GM18519 (cell line): ENCODE data around the gene UBR3.

Source experiments
- ATAC-seq: cut with Tn5 transposase; IDR thresholded peaks from one replicate; pipeline ENCODE4 v1.9.1; 2021; ENCODE audit warnings: mild to moderate bottlenecking, moderate library complexity; ENCODE audit not compliant: unreplicated experiment, low FRiP score

UBR3 gene

GRCh38 chr2:169994752-169995151 is 167.5 kb downstream of the UBR3 start:
- ATAC-seq = no peak

DNA sequence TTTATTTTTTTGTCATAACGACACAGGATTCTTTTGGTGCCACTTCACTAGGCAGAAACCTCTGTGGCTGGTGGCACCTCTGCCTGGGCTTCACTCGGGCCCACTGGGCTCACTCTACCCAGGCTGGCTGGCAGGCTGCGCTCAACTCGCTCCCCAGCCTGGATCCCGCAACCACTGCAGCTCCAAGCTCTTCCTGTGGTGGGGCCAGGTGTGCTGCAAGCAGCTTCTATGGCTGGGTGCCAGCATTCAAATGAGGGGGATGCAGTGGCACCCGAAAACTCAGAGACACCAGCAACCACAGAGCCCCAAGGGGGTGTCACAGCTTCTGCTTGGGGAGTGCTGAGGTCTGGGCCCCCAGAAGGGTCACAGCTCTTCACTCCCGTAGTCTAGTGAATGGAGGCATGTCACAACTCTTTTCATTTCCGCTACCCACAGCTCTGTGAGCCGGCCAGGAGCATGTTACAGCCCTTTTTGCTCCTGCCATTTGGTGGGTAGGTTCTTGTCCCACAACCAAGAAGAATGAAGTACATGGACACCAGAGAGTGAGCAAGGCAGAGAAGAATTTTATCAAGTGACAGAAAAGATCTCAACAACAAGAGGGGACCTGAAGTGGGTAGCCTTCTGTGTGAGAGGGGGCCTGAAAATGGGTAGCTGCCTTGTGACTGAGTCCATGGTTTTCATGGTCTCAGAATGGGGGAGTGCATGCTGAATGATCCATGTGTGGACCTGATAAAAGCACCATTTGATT is 170.1 kb downstream of the UBR3 start:
- ATAC-seq = no peak

DNA sequence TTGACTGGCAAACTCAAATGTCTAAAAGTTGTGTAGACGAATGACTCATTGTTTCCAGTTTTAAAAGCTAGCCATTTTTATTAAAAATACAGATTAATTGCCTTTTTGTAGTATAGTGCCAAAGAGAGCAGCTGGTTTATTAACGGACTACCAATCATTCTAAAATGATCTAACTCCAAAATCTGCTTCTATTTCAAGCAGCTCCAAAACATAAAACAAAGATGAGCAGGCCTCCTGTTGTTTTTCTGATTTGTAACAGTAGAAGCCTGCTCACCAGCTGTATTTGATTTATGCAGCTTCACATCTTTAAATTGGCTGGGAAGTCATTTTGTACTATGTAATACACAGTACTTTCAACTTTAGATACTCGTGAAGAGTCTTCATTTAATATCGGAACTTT is 171.8 kb downstream of the UBR3 start:
- ATAC-seq = no peak

DNA sequence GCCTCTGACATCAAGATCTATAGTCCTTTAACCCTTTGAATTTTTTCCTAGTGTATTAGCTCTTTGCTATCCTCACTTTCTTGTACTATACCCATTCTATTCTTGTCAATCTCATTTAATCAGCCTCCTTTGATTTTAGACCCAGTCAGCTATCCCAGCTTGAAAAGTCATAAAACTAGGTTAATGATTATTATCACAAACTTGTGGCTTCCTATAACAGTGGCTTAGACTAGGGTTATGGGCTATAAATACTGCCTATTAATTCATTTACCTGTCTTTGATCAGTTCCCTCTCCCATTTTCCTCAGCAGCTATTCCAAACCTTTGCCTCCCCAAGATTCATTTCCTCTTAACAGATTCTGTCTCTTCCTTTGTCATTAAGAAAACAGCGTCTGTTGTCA is 174.8 kb downstream of the UBR3 start:
- ATAC-seq = no peak

DNA sequence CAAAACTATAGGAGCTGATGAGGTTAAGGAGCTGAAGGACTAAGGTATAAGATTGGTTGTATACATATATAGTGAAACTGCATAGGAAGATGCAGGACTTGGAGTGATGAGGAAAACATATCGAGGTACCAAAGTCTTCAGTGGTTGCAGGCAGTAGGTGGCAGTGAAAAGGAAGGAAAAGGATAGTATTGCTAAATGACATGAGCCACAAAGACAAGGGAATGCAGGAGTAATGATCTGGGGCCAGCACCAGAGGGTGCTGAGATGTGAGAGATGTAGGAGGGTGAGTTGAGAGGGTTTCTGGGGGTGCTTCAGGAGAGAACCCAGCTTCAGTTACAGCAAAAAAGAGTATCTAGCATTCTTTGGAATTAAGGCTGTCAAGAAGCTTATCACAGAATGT is 178.4 kb downstream of the UBR3 start:
- ATAC-seq = no peak

- no peak for ATAC-seq
Observed at GRCh38 chr2:170006587-170007325, 179.5 kb downstream of the UBR3 start.

DNA sequence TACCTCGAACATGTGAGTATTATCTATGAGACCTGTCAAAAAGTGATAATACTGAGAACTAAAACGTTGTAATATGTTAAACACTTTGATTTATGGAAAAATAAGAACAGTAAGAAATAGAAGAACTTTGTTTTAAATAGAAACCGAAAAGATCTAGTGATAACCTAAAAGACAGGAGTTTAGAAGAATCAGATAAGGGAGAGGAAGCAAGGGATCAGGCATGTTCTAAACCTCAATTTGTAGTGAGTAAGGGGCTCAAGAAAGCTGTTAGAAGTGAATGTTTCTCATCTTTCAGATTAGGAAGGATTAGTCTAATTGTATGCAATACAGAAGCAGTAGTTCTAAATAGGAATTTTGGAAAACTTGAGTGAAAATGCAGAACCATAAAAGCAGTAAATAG is 182.0 kb downstream of the UBR3 start:
- ATAC-seq = no peak

GRCh38 chr2:170012773-170013172 is 185.5 kb downstream of the UBR3 start:
- ATAC-seq = no peak

- ATAC-seq = no peak
Observed at GRCh38 chr2:170013802-170014551, 186.7 kb downstream of the UBR3 start.

DNA sequence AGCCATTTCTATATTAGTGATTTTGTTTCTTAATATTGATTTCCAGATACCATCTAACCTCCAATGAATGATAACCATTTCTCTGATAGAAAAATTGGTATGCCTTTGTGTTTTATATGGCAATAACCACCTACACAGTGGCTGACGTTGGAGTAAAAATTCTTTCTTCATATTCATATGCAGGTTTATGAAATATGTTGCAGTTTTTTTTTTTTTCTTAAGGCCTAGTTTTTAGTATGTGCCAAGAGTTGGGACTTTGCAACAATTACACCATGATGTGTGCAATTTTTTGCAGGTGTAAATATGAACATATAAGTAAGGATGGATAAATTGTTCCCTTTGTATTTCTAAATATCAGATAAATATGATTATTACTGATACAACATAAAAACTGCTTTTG is 187.5 kb downstream of the UBR3 start:
- ATAC-seq = no peak

GRCh38 chr2:170017860-170018532 is 190.7 kb downstream of the UBR3 start:
- no peak for ATAC-seq

DNA sequence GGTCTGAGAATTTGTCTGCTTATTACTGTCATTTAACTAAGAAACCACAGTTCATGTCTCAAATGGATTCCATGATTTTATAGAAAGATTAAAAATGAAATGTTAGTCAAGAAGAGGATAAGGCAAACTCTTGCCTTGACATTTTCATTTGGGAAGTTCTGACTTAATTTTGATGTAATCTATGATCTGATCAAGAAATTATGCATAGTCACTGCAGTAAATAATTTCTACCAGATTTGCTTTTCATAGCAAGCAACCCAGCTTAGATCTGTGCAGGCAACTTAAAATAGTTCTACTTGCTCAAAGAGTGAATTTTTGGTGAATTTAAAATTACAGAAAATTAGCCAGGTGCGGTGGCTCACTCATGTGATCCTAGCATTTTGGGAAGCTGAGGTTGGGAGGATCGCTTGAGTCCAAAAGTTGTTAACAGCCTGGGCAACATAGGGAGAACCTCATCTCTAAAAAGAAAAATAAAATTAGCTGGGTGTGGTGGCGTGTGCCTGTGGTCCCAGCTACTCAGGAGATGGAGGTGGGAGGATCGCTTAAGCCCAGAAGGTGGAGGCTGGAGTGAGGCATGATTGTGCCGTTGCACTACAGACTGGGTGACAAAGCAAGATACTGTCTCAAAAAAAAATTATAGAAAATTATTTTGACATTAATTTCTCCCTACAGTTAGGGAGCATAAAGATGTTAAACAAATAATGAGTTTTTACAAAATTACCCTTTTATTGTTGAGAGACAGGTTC is 192.0 kb downstream of the UBR3 start:
- no peak for ATAC-seq

- ATAC-seq = no peak
Observed at GRCh38 chr2:170020777-170021176, 193.5 kb downstream of the UBR3 start.

- ATAC-seq = no peak
Observed at GRCh38 chr2:170022692-170023091, 195.4 kb downstream of the UBR3 start.

DNA sequence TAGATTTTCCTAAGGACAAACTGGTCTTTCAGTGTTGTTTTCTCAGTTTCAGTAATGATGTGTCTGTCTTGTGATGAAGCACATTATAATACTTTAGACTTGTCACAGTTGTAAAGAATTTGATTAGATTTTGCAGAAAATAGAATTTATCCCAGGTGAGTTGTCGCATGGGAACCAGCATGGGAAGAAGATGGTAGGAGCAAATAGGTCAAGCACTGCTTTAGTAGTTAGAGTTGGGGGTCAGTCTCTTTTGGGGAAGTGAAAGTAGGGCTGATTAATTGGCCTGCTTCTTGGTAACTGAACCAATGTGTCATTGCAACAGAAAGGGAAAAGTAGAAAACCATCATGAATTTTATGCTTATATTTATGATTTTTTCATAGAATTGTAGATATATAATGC is 197.5 kb downstream of the UBR3 start:
- peak; percentile 61 for ATAC-seq

DNA sequence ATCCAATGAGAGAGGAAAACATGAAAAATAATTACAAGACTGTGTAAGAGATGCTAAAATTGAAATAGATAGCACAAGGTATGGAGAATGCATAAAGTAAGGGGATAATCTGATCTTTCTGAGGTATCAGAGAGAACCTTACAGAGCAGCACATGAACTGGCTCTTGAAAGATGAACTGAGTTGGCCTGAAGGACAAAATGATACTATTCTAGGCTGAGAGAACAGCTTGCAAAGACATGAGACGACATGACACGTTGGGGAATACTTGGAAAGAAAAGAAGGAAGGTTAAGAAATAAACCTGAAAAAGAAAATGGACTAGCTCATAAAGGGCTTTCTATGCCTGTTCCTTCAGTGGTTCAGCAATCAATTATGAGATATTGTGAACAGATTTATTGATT is 198.0 kb downstream of the UBR3 start:
- ATAC-seq = no peak

GRCh38 chr2:170026361-170026760 is 199.1 kb downstream of the UBR3 start:
- no peak for ATAC-seq

- no peak for ATAC-seq
Observed at GRCh38 chr2:170029551-170029950, 202.3 kb downstream of the UBR3 start.

DNA sequence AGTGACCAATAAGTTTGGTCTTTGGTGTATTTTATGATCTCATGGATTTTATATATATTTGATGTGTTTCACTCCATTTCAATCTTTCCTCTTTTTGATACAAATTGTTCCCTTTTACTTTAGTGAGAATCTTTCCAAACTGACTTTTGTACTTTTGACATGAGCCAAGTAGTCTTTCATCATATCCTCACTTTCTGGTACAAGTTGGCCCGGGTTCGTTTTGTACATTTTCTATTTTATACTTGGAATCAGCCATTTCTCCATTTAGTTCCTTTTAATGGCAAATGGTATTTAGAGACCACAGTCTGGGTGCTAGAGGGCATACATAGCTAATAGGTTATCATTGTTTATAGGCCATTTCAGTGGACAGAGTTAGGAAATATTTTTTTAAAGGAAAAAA is 202.8 kb downstream of the UBR3 start:
- no peak for ATAC-seq

DNA sequence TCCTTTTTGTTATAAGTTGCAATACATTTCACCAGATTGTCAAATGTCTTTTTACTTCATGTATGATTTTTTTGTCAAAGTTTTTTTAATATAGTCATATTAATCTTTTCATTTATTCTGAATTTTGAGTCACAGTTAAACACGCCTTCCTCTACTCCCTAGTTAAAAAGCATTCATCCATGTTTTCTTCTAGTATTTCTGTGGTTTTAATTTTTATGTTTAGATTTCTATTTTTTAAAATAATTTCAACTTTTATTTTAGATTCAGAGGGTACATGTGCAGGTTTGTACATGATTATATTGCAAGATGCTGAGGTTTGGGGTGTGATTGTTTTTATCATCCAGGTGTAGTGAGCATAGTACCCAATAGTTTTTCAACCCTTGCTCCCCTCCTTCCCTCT is 204.0 kb downstream of the UBR3 start:
- ATAC-seq = no peak
